ENCODE measurements around the gene INAFM2.

Gene INAFM2

GRCh38 chr15:40329804-40330203 lies 6.3 kb downstream of the INAFM2 start:
- no peak for DNase-seq (ENCODE audit: low read depth)

DNA sequence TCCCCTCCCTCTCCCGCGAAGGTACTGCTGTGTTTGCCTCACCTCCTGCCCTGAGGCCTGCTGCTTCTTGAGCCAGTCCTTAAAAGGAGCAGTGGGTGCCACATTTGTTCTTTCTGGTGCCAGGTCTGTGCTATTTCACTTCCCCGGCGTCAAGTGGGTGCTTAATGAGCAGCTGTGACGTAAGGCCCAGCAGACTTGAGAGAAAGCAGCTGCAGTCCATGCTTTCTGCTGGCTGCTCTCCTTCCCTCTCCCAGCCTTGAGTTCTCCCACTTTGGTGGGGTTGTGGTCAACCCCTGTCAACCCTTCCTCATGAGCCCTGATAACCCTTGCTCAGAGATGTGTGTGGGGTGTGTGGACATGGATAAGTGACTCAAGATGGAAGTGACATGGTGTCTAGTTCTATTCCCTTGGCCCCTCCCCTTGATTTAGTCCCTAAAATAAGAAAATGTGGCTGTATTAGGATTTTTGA lies 6.9 kb downstream of the INAFM2 start:
- DNase-seq (ENCODE audit: low read depth) = no peak

DNA sequence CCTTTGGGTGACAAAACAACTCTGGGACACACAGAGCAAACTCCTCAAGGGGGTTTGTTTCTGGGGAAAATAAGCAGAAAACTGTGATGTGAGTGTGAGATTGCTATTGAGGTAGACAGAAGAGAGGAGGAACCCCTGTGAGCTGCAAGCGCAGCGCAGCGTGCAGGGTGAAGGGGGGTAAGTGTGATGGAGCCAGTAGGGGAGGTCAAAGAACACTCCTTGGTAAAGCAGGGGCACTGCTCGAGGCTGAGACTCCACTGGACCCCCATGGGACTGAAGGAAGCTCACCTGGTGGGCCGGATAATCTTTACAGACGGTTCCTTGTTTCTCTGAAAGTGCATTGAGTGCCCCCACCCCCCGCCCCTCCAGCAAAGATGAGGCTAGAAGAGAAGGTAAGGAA lies 7.5 kb downstream of the INAFM2 start:
- no peak for DNase-seq (ENCODE audit: low read depth)

- no peak for DNase-seq (ENCODE audit: low read depth)
These were observed 8.1 kb downstream of the INAFM2 start for GRCh38 chr15:40331637-40332036.

- DNase-seq (ENCODE audit: low read depth) = no peak
These were observed 8.8 kb downstream of the INAFM2 start for GRCh38 chr15:40332113-40332781.

- no peak for DNase-seq (ENCODE audit: low read depth)
These were observed 10.5 kb downstream of the INAFM2 start for GRCh38 chr15:40333922-40334492.

- DNase-seq (ENCODE audit: low read depth) = no peak
These were observed 11.0 kb downstream of the INAFM2 start for GRCh38 chr15:40334541-40334940.

DNA sequence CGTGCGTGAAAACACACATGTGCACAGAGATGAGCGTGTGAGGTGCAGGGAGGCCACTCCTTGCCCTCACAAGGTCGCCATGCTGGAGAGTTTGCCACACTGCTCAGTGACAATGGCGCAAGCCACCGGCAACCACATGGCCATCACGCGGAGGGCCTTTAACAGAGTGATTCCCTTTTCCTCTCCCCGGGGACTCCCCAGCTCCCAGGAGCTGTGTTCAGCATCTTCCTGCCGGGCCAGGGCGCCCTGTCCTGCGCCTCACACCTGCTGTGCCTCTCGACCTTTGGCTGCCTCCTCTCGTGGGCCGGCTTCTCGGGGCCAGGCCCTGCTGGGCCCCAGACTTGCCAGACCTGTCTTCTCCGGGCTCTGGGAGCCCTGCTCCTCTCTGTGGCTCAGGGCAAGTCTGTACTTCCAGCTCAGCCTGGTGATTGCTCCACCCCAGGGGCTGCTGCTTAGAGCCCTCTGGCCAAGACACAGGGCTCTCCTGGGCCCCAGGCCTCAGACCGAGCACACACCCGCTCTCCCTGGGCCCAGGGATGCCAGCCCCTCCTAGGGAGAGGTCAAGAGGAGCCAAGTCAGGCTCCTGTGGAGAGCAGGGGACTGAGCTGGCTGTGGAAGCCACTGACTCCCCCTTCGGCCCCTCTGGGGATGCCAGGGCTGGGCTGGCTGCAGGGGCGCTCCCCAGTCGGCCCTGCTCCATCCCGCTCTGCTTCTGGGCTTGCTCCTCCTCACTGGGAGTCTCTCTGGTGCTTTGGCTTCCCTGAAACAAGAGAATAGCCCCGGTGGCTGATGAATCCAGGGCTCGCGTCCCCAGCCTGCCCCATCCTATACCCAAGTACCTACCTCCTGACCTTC lies 11.7 kb downstream of the INAFM2 start:
- DNase-seq (ENCODE audit: low read depth) = no peak

GRCh38 chr15:40335938-40336743 lies 12.6 kb downstream of the INAFM2 start:
- no peak for DNase-seq (ENCODE audit: low read depth)

DNA sequence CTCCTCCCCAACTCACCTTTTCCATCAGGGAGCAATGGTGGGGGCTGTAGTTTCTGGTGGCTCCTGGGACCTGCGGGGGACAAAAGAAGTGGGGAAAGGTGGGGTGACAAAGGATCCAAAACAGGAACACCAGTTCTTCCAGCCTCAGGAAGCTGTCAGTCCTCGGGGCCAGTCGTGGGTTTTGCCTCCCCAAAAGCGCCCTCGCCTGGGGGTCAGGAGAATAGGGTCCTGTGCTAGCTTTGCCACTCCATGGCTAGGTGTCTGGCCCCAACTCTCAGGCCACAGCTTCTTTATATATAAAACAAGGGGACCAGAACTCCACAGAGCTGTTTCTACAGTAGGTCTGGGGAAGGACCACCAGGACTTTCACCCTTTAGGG lies 13.2 kb downstream of the INAFM2 start:
- DNase-seq (ENCODE audit: low read depth) = no peak

DNA sequence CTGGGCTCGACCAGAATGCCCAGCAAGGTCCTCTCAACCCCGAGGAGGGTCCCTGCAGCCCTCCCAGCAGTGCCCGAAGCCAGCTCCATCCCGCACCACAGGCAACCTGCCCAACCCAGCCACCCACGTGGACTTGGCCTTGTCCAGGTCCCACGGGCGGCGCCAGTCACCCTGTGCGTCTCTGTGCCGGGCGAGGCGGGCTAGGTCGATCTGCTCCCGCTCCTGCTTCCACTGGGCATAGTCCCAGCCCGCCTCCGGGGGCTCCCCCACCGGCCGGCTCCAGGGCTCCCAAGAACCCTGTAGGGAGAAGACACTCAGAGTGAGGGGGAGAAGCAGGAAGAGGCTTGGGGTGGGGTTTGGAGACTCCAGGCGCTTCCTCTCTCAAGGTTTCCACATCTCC lies 14.1 kb downstream of the INAFM2 start:
- no peak for DNase-seq (ENCODE audit: low read depth)

GRCh38 chr15:40338041-40338657 lies 14.7 kb downstream of the INAFM2 start:
- DNase-seq (ENCODE audit: low read depth) = peak; percentile 67

DNA sequence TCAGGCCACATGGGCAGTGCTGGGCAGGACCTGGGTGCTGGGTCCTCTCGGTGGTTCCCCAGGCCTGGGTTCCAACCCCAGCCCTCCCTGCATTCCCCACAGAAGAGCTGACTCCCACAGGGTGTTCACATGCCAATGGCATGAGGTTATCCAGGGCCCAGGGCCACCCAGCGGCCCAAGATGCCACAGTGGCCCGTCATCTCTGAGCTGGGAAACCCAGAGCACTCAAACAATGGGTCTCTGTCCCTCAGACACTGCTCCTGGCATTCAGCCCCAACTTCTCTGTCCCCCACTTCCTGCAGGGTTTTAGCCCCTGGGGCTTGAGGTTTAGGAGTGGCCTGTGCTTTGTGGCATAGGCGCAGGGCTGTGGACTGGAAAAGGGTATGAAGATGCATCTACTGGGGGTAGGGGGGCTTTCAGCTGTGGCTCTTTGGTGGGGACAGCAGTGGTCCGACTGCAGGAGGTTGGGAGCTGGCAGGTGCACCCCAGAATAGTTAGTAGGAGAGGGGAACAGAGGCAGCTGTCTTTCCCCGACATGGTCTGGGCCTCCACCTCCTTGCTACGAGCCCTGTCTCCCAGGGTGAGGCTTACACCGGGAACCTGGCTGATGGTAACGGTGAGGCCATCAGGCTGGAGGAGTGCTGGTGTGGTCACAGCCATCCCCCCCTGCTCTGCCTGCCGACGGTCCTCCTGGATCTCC lies 15.6 kb downstream of the INAFM2 start:
- DNase-seq (ENCODE audit: low read depth) = no peak

GRCh38 chr15:40339621-40339945 lies 16.1 kb downstream of the INAFM2 start:
- no peak for DNase-seq (ENCODE audit: low read depth)

DNA sequence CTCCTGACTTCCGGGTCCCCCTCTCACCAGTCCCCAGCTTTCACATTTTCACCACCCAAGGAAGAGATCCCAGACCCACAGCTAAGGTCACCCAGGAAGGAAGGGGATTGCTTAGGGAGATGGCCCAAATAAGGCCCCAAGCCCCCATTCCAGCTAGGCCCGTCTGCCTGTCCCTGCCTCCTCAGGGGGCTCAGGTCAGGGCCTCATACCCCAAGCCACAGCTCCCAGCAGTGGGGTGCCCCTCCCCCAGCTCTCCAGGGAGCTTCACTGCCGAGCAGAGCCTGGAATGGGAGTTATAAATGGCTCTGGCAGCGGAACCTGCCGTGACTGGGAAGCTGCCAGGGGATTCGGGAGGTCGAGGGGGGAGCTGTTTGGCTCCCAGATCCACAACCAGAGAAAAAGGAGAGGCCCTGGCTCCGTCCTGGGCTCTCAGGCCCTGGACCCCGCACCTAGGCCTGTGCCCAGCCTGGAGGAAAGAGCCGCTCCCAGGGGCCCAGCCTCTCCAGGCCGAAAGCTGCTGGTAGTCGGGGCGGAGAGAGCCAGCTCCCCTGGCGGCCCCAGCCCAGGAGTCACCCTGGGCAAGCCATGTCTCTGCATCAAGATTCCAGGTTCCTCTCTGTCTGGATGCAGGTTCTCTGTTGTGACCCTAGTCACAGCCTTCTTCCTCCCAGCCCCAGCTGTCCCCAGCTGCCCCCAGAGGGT lies 16.7 kb downstream of the INAFM2 start:
- no peak for DNase-seq (ENCODE audit: low read depth)

- no peak for DNase-seq (ENCODE audit: low read depth)
These were observed 17.4 kb downstream of the INAFM2 start, which contains the start of gene CCDC9B for GRCh38 chr15:40340740-40341400. Gene CCDC9B, minus strand, starts transcription at chr15:40340939. Its CDS starts 120 bp downstream, at chr15:40340819.

DNA sequence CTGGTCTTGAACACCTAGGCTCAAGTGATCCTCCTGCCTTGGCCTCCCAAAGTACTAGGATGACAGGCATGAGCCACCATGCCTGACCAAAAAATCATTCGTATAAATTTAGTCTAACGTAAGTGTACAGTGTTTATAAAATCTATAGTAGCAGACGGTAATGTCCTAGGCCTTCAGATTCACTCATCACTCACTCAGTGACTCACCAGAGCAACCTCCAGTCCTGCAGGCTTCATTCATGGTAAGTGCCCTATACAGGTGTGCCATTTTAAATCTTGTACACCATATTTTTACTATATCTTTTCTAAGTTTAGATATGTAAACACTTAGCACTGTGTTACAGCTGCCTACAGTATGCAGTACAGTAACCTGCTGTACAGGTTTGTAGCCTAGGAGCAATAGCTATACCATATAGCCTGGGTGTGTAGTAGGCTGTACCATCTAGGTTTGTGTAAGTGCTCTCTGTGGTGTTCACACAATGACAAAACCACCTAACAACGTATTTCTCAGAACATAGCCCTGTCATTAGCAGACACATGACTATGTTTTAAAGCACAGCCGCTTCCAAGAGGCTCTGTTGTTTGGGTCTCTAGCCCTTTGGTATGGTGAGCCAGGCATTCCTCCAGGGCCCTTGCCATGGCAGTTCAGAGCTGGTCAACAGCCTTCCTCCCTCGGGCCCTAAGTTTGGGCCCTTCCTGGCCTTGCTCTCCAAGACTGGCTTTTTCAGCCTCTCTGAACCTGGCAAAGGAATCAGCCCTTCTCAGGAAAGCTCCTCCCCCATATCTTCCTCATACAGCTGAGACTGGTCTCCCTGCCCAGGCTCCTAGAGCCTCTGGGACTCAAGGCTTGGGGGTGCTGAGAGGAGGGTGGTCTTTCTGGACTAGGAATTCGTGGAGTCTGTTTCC lies 19.2 kb downstream of the INAFM2 start:
- no peak for DNase-seq (ENCODE audit: low read depth)

- DNase-seq (ENCODE audit: low read depth) = no peak
These were observed 20.0 kb downstream of the INAFM2 start for GRCh38 chr15:40343512-40343911.

- DNase-seq (ENCODE audit: low read depth) = no peak
These were observed 20.7 kb downstream of the INAFM2 start for GRCh38 chr15:40344217-40344616.
